WTC11 (cell line): ENCODE measurements around the gene PCDH9.

Experiments
- CREB1 ChIP-seq: sonication (generic); formaldehyde crosslinking; IDR thresholded peaks from 2 replicates; pipeline ENCODE4 v1.8.0; 2023; ENCODE audit warnings: mild to moderate bottlenecking, missing genetic modification reagents
- ELF4 ChIP-seq: sonication (generic); formaldehyde crosslinking; IDR thresholded peaks from 2 replicates; pipeline ENCODE4 v1.8.1; 2022; ENCODE audit warnings: low read depth, mild to moderate bottlenecking, moderate library complexity, missing genetic modification reagents
- ETV6 ChIP-seq: sonication (generic); formaldehyde crosslinking; IDR thresholded peaks from 2 replicates; pipeline ENCODE4 v1.8.1; 2022; ENCODE audit warnings: mild to moderate bottlenecking, missing genetic modification reagents
- GTF2I ChIP-seq: fragments of 250-450 bp; sonication (Bioruptor Pico); conservative IDR thresholded peaks from 2 replicates; pipeline ENCODE4 v1.4.0; 2021; ENCODE audit warnings: mild to moderate bottlenecking
- SP1 ChIP-seq: sonication (generic); formaldehyde crosslinking; conservative IDR thresholded peaks from 2 replicates; pipeline ENCODE4 v1.8.1; 2022; ENCODE audit warnings: missing genetic modification reagents
- TF ChIP-seq, protein P1 (sequence below): sonication (generic); formaldehyde crosslinking; IDR thresholded peaks from 2 replicates; pipeline ENCODE4 v1.8.1; 2023; ENCODE audit warnings: mild to moderate bottlenecking, missing genetic modification reagents, moderate library complexity
- TF ChIP-seq, protein P2 (sequence below): fragments of 200-600 bp; IDR thresholded peaks from 2 replicates; pipeline ENCODE4 v1.8.0; 2022; ENCODE audit warnings: antibody characterized with exemption

- TF ChIP-seq CREB1 (CRISPR knock-in tag) (no peak), GTF2I (CRISPR knock-in tag) (no peak), SP1 (CRISPR knock-in tag) (no peak), ELF4 (CRISPR knock-in tag) (no peak), ETV6 (CRISPR knock-in tag) (no peak)
- TF ChIP-seq, protein P1, sequence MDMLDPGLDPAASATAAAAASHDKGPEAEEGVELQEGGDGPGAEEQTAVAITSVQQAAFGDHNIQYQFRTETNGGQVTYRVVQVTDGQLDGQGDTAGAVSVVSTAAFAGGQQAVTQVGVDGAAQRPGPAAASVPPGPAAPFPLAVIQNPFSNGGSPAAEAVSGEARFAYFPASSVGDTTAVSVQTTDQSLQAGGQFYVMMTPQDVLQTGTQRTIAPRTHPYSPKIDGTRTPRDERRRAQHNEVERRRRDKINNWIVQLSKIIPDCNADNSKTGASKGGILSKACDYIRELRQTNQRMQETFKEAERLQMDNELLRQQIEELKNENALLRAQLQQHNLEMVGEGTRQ (CRISPR knock-in tag), result no peak
- TF ChIP-seq, protein P2, sequence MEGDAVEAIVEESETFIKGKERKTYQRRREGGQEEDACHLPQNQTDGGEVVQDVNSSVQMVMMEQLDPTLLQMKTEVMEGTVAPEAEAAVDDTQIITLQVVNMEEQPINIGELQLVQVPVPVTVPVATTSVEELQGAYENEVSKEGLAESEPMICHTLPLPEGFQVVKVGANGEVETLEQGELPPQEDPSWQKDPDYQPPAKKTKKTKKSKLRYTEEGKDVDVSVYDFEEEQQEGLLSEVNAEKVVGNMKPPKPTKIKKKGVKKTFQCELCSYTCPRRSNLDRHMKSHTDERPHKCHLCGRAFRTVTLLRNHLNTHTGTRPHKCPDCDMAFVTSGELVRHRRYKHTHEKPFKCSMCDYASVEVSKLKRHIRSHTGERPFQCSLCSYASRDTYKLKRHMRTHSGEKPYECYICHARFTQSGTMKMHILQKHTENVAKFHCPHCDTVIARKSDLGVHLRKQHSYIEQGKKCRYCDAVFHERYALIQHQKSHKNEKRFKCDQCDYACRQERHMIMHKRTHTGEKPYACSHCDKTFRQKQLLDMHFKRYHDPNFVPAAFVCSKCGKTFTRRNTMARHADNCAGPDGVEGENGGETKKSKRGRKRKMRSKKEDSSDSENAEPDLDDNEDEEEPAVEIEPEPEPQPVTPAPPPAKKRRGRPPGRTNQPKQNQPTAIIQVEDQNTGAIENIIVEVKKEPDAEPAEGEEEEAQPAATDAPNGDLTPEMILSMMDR, result no peak
These were observed 265.0 kb downstream of the PCDH9 start for GRCh38 chr13:66965181-66965580.
